Stomach (tissue), 4 donors: ENCODE results near the gene CNST.

Experiments used
- CTCF ChIP-seq, 7 experiments: fragments of 450-650 bp in 4 of 7; fragments of 200-600 bp in 3 of 7; sonication (generic) in 3 of 7; IDR thresholded peaks; one replicate each; pipeline ENCODE4 v1.5.1; 2016 to 2019; ENCODE audit warnings: antibody characterized with exemption in 7 of 7, control low read depth in 2 of 7, mild to moderate bottlenecking in 1 of 7
- POLR2AphosphoS5 ChIP-seq, 3 donors: sonication (generic); formaldehyde crosslinking; IDR thresholded peaks; one replicate each; pipeline ENCODE4 v1.6.1; 2016; ENCODE audit warnings: antibody characterized with exemption in 3 of 3

- no peak for TF ChIP-seq CTCF (IDR thresholded peaks at IDR 0.05)
- TF ChIP-seq POLR2AphosphoS5 (IDR thresholded peaks at IDR 0.05): no peak
These were observed 66.3 kb downstream of the CNST start for GRCh38 chr1:246632281-246633168.
